Testis (tissue), 3 donors: ENCODE results near the gene KIFAP3. TPM values are rescaled to one million over a fixed set of nuclear protein-coding genes. Genes with fewer than 3 reads are reported as not detected.
"Not testable (repeated sequence)": the region's sequence is repeated elsewhere in the genome, so short reads cannot be mapped to it uniquely, and the experiment has no call there.

ENCODE experiments used
- DNase-seq: peaks from one replicate; pipeline ENCODE4 v3.0.0-alpha.2; 2019
- H3K27ac ChIP-seq, 2 donors: fragments of 200-600 bp; sonication (generic); one replicate each; pipeline ENCODE4 v1.5.1; 2019
- H3K27me3 ChIP-seq: fragments of 200-600 bp; sonication (generic); one replicate; pipeline ENCODE4 v1.5.1; 2019
- H3K36me3 ChIP-seq: fragments of 200-600 bp; sonication (generic); one replicate; pipeline ENCODE4 v1.5.1; 2017; ENCODE audit warnings: low read depth; ENCODE audit errors: missing control alignments
- H3K4me1 ChIP-seq: fragments of 200-600 bp; sonication (generic); one replicate; pipeline ENCODE4 v1.5.1; 2019
- H3K4me3 ChIP-seq, 2 donors: fragments of 200-600 bp; sonication (generic); one replicate each; pipeline ENCODE4 v1.5.1; 2017 to 2019
- H3K9me3 ChIP-seq: fragments of 200-600 bp; sonication (generic); one replicate; pipeline ENCODE4 v1.5.1; 2017
- POLR2A ChIP-seq: fragments of 450-650 bp; IDR thresholded peaks from one replicate; pipeline ENCODE4 v1.6.1; 2017; ENCODE audit warnings: antibody characterized with exemption, mild to moderate bottlenecking, moderate library complexity
- WGBS, 2 donors: methylation state at CpG; one replicate each; pipeline ENCODE4 v1.1.5; 2018; 5-methylcytosine and 5-hydroxymethylcytosine counted together
- intact Hi-C: fragments of 100-400 bp; cut with DNase I; formaldehyde crosslinking; loops from one replicate; pipeline ENCODE4 v1.15.1; 2023; ENCODE audit warnings: low total_unique reads
- polyA plus RNA-seq: library from polyadenylated mRNA; stranded (reverse); fragments of 350-450 nt; fragmentation: Illumina TruSeq; extraction: RNeasy Lipid Tissue Mini Kit (QIAGEN cat#74804); gene quantifications from one replicate; pipeline ENCODE4 v1.2.3, GENCODE V29; 2014; ENCODE audit warnings: low read depth, low replicate concordance; ENCODE audit not compliant: insufficient read depth
- total RNA-seq, 2 donors: library from RNA; depleted of rRNA; stranded (reverse); fragments of >200 nt; gene quantifications; one replicate each; pipeline ENCODE4 v1.2.3, GENCODE V29; 2016
- TF ChIP-seq, protein P1 (sequence below), 3 experiments: fragments of 450-650 bp in 2 of 3; fragments of 200-600 bp in 1 of 3; sonication (generic) in 1 of 3; IDR thresholded peaks; one replicate each; pipeline ENCODE4 v1.5.1; 2016 to 2019; ENCODE audit warnings: antibody characterized with exemption in 3 of 3, mild to moderate bottlenecking in 2 of 3, moderate library complexity in 1 of 3

The KIFAP3 gene
- total and polyA plus RNA-seq, 3 donors from 2014 or later: 52.9 to 80.8 (median 60.6) TPM

- DNase-seq: no peak
- Histone ChIP-seq H3K4me3 (no peak overlapping the region), H3K4me1 (no peaks in the 10 kb centered on the region), H3K9me3 (no peaks in the 10 kb centered on the region), H3K36me3 (no peaks in the 10 kb centered on the region), H3K27ac (no peak overlapping the region), H3K27me3 (no peaks in the 10 kb centered on the region)
- 88 to 94% methylated on average over 1 of the region's 1 CpG for WGBS, 2 donors
- no peak for TF ChIP-seq POLR2A
- TF ChIP-seq, protein P1, sequence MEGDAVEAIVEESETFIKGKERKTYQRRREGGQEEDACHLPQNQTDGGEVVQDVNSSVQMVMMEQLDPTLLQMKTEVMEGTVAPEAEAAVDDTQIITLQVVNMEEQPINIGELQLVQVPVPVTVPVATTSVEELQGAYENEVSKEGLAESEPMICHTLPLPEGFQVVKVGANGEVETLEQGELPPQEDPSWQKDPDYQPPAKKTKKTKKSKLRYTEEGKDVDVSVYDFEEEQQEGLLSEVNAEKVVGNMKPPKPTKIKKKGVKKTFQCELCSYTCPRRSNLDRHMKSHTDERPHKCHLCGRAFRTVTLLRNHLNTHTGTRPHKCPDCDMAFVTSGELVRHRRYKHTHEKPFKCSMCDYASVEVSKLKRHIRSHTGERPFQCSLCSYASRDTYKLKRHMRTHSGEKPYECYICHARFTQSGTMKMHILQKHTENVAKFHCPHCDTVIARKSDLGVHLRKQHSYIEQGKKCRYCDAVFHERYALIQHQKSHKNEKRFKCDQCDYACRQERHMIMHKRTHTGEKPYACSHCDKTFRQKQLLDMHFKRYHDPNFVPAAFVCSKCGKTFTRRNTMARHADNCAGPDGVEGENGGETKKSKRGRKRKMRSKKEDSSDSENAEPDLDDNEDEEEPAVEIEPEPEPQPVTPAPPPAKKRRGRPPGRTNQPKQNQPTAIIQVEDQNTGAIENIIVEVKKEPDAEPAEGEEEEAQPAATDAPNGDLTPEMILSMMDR (IDR thresholded peaks at IDR 0.05): no peak
- intact Hi-C loops: no loop called here
Measured at GRCh38 chr1:169918927-169919326, 155.6 kb downstream of the KIFAP3 start.

GRCh38 chr1:169918220-169918619, 156.3 kb downstream of the KIFAP3 start:
- H3K36me3 ChIP-seq, H3K9me3 ChIP-seq, H3K4me3 ChIP-seq, H3K4me1 ChIP-seq, H3K27ac ChIP-seq, intact Hi-C loops, H3K27me3 ChIP-seq, DNase-seq: not testable (repeated sequence)
- whole genome bisulfite sequencing, 2 donors: 93 to 96% methylated on average over 9 of the region's 9 CpGs

DNA sequence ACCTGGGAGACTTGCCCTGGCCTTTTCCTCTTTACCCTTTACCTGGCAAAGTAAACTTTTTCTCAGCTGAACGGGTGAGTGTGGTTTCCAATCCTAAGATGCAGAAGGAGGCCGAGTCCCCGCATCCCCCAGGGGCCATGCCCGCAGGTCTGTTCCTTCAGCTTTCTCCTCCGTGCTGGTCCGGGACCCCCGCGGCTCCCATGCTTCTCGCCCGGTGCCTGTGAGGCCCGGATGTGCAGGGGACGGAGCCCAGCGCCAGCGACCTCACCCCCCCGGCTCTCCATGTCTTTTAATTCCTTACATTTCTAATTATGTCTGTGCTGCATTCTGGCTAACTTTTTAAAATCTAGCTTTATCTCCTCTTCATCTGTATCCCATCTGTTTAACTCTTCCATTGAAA, 159.3 kb downstream of the KIFAP3 start:
- Histone ChIP-seq H3K36me3 (no peaks in the 10 kb centered on the region), H3K4me1 (no peaks in the 10 kb centered on the region), H3K9me3 (no peaks in the 10 kb centered on the region), H3K27ac (no peak overlapping the region), H3K4me3 (no peak overlapping the region), H3K27me3 (no peaks in the 10 kb centered on the region)
- DNase-seq: no peak
- intact Hi-C loops: no loop called here
- 35 to 52% methylated on average over 15 of the region's 15 CpGs for WGBS, 2 donors
- no peak for TF ChIP-seq POLR2A
- TF ChIP-seq, protein P1 (IDR thresholded peaks at IDR 0.05): no peak

GRCh38 chr1:169914531-169914930, 160.0 kb downstream of the KIFAP3 start:
- no peak overlapping the region for H3K4me3 ChIP-seq
- H3K36me3 ChIP-seq: no peaks in the 10 kb centered on the region
- DNase-seq: no peak

GRCh38 chr1:169909499-169909898, 165.0 kb downstream of the KIFAP3 start:
- Histone ChIP-seq H3K27me3 (no peaks in the 10 kb centered on the region), H3K4me3 (no peak overlapping the region), H3K36me3 (no peaks in the 10 kb centered on the region), H3K27ac (no peak overlapping the region), H3K4me1 (no peaks in the 10 kb centered on the region), H3K9me3 (no peaks in the 10 kb centered on the region)
- intact Hi-C loops: no loop called here
- no peak for DNase-seq
- TF ChIP-seq, protein P1 (IDR thresholded peaks at IDR 0.05): no peak
- no peak for TF ChIP-seq POLR2A
- 73 to 82% methylated on average over 16 of the region's 16 CpGs for WGBS, 2 donors

More at GRCh38 chr1:169914531-169914930, 160.0 kb downstream of the KIFAP3 start:
- intact Hi-C loops: no loop called here
- Histone ChIP-seq H3K4me1 (no peaks in the 10 kb centered on the region), H3K9me3 (no peaks in the 10 kb centered on the region), H3K27ac (no peak overlapping the region), H3K27me3 (no peaks in the 10 kb centered on the region)
- 54 to 75% methylated on average over 3 of the region's 3 CpGs for WGBS, 2 donors
- no peak for TF ChIP-seq POLR2A
- TF ChIP-seq, protein P1 (IDR thresholded peaks at IDR 0.05): no peak
